NCI-H510A (cell line): Measurements from ENCODE around the gene TSSC4.

ENCODE experiments used
- DNase-seq: peaks from one replicate; lab custom pipeline; 2025; lab: John Stamatoyannopoulos, UW

TSSC4 gene

DNA sequence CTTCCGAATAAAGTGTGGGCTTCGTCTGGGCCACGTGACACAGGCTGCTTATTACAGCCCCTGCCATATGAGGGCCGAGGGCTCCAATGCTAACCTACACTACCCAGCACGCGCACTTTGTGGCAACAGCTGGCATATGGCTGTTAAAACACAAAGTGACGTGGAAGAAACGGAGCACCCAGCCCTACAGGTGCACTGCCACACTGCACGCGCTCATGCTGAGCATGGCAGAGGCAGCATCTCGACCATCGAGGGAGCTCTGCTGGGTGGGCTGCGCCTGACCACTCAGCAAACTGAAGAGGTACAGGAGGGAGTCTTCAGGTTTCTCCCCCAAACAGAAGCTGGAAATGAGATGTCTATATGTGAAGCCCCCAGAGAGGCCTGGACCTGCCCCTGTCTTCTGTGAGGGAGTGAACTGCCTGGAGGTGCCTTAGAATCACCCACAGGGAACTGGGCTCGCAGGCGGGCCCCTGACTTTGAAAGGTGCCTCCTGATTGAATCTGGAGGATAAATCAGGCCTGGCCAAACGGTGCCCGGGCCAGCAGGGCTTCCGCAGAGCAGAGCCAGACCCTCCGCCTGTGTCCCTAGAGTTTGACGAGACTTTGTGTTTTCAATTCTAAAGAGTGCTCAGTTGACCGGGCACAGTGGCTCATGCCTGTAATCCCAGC, 18.3 kb downstream of the TSSC4 start:
- no peak for DNase-seq

DNA sequence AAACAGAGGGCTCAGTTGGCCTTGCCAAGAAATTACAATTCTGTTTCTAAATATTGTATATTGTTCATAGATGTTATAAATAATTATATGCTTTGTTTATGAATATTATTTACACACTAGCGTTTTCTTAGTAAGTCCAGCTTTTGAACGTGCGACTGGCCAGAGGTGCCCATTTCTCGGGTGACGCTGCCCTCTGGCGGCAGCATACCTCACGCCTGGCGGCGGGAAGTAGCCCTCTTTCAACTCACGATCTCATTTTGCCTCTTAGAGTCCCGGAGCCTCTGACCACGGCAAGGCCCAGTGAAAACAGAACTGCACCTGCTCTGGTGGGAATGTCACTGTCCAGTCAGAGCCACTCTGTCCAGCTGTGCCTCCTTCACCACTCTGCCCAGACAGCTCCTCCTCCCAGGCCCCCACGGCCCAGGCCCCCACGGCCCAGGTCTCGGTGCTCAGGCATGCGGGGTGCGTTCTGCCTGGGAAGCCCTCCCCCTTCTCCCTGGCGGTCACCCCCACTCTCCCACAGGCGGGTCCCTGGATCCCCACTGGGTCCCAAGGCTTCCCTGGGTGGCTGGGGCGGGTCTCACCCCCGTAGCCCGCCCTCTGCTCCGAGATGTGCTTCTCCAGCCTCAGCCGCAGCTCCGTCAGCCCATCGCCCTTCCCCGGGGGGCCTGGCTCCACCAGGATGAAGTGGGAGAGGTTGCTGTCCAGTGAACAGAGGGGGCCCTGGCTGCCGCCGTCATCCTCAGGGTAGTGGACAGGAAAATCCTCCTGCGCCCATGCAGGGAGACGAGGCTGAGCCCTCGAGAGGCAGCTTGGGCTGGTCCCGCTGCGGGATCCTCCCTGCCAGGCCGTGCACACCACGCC, 19.3 kb downstream of the TSSC4 start:
- DNase-seq = no peak

DNA sequence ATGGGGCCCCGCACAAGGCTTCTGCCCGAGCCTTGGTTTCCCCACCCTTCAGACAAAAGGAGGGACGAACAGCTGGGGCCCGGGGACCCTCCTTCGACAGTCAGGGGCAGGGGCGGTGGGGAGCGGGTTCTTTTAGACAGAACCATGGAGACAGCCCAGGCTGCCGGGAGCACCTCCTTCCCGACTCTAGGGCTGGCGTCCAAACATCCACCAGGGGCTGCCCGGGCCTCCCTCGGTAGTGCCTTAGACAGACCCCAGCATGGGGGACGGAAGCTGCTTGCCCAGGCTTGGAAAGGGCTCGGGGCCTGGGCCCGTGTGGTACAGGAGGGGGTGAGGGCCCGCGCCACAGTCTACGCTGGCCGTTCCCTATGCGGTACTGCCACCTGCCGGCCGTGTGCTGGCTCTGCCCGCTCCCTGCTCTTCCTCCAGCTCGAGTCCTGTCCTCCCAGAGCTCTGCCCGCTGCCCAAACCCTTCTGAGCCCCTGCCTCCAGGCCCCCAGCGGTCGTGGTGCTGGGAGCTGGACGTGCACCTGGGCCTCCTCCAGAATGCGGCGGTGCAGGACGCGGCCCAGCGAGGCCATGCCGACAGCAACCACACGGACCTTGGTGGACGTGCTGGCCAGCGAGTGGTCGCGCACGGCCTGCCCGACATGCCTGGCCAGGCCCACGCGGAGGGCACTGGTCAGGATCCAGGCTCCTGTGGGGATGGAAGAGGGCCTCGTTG, 20.1 kb downstream of the TSSC4 start:
- DNase-seq = no peak

DNA sequence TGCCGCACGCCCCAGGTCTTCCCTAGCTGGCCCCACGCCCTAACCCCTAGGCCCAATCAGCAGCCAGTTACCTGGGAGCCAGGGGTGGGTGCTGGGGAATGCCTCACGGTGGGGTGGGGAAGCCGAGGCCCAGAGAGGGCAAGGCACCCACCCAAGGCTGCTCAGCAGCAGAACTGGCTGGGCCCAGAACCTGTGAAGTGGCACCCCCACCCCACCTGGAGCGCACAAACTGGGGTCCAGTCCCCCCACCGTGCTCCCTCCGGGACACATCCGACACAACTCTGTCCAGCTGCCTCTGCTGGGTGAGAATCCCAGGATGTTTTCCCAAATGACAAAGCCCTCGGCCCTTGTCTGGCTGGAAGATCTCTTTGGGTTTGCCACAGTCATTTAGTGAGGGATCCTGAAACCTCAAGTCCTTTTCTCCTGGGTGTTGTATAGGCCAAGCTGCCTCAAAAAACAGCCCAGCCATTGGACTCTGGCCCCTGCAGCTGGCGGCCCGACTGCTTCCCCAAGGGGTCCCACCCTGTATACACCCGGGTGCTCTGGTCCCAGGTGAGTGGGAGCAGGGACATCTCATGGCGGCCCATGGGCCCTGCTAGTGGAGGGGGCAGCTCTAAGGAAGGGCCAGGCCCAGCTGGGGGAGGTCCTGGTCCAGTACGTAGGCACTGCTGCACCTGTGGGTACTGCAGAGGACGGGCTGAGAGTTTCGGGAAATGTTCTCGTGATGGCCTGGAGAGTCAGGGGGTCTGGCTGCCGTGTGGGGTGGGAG, 20.9 kb downstream of the TSSC4 start:
- no peak for DNase-seq

DNA sequence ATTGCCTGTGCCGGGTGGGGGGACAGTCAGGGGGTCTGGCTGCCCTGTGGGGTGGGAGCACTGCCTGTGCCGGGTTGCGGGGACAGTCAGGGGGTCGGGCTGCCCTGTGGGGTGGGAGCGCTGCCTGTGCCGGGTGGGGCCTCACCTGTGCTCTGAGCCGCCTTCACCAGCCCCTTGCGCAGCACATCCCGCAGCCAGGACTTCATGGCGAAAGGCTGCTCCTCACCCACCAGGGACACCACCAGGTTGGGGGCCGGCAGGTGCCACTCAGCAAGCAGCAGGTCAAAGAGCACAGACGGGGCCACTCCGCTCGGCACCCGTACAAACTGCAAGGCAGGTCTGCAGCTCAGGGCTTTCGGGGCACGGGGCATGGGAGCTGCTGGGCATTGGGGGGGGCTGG, 21.4 kb downstream of the TSSC4 start:
- DNase-seq = no peak

DNA sequence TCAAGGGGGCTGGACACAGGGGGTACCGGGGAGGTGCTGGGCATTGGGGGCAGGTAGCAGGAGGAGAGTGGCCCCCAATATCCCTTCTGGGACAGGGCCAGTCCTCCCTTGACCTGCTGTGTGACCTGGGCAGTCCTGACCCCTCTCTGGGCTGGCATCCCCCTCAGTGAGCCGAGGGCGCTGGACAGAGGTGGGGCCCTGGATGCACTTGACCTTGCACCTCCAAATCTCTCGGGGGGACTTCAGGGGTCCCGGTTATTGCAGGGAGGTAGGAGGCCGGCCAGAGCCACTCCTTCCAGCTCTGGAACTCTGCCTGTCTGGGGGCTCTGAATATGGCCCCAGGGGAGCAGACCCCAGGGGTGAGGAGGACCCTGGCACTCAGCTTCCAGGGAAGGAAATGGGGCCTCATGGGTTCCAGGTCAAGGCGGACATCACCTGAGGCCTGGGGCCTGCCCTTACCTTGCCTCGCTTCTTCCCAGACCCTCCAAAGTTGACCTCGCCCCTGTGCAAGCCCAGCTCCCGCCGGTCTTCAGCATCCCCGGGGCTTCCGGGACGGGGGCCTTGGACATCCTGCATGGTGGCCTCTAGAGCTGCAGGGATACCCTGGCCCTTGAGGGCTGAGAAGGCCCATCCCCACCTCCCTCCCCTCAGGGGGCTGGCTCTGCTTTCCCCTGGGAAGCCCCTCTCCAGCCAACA, 22.1 kb downstream of the TSSC4 start:
- DNase-seq = no peak

DNA sequence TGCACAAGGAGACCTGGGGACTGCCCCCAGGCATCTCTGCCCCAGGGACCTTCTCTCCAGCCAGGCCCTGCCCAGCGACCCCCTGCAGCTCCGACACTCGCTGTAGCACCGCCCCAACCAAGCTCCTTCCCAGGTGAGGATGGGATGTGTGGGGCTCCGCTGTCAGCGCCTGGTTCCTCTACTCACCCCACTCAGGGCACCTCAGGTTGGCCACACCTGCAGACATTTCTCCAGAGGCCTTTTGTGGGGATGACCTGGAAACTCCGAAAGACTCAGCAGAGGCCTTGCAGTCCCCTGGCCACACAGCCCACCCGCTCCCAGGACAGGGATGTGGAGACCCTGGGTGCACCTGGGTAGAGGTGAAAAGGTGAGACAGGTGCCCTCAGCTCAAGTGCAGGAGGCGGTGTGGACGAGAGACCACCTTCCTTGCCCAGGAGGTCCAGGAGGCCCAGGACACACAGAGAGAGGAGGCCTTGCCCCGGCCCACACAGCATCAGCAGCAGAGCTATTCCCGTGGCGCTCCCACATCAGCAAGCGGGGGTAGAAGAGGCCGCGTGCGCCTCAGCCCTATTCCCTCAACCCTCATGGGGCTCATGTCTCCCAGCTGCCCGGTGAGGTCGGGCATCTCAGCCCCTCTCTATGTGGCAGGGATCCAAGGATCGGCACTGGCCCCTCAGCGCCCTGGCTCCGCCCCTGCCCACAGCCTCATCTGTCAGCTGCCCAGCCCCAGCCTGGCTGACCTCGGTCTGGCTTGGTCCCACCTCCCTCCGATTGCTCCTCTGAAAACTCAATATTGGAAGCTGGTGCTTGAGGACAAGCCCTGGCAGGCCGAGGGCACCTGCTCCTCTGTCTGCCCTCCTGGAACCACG, 22.8 kb downstream of the TSSC4 start:
- no peak for DNase-seq

DNA sequence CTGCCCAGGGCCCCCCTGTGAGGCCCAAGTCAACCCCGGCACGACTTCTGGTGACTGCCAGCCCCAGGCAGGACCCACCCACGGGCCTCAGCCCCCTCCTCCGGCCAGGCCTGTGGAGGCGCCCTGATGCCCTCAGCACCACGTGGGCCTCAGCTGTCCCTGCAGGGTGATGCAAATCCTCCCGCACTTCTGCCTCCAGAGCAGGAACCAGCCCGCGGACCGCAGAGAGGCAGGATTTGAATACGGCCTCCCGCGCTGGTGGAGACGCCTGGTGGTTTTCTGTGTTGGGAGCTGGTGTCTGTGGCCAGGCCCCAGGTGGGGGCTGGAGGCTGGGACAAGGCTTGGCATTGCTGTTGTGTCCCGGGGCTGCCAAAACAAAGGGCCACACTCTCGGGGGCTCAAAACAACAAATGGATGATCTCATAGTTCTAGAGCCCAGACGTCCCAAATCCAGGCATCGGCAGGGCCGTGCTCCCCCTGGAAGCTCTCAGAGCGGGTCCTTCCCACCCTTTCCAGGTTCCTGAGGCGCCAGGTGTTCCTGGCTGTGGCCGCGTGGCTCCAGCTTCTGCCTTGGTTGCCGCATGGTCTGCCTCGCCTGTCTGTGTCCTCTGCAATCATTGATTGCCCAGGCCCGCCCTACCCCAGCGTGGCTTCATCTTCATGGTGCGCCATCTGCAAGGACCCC, 24.4 kb downstream of the TSSC4 start:
- no peak for DNase-seq

DNA sequence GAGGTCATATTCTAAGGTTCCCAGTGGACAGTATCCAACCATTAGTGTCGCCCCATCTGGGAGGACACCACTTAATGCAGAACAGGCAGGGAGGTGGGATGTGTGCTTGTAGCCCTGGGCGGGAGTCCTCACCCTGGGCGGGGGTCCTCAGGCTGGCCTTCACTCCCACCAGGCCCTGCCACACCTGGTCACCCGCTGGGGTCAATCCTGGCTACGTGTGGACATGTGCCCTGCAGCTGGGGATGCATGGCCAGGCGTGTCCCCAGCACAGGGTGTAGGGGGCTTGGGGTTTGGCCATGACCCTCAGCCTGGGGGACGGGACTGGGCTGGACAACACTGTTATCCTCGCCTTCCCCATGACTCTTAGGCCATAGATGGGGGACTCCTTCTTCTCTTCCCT, 25.0 kb downstream of the TSSC4 start:
- no peak for DNase-seq

DNA sequence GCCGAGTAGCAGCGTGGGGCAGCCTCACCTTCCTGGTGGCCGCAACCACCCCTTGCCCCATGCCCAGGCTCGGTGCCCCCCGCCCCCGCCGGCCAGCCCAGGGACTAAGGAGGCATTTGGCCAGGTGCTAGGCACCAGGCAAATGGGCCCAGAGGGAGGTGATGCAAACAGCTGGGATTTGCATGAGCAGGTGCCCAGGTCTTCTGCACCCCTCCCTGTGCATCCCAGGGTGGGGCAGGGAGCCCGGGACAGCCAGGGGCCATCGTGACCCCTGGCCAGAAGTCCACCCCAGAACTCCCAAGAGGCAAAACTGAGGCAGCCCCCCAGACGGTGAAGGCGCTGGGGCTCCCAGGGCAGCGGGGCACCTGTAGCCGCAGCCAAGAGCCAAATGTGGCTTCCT, 25.7 kb downstream of the TSSC4 start:
- DNase-seq = no peak

DNA sequence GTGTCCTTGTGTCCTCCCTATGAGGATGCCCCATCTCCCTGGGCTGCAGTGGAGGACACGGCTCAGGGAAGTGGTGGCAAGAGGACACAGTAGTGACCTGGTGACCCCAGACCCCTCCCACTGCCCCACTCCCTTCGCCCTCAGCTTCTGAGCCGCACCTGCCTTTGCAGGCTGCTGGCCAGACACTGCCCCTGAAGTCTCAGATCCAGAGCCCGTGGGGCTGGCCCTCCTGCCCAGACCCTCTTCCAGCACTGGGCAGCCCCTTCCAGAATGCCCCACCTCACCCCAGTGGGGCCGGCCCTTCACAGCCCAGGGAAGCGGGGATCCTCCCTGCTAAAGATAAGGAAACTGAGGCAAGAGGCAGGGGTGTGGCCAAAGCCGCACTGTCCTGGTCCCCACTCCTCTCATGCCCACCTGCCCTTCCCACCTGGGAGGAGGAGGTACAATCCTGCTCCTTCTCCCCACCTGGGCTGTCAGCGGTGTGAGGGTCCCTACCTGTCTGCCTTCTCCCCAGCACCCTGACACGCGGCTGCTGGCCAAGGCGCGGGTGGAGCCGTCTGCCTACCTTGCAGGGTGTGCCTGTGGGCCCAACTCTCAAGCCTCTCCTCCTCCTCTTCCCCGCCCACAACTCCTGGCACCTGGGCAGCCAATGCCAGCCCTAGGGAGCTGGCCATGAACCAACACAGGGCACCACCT, 26.4 kb downstream of the TSSC4 start:
- no peak for DNase-seq

DNA sequence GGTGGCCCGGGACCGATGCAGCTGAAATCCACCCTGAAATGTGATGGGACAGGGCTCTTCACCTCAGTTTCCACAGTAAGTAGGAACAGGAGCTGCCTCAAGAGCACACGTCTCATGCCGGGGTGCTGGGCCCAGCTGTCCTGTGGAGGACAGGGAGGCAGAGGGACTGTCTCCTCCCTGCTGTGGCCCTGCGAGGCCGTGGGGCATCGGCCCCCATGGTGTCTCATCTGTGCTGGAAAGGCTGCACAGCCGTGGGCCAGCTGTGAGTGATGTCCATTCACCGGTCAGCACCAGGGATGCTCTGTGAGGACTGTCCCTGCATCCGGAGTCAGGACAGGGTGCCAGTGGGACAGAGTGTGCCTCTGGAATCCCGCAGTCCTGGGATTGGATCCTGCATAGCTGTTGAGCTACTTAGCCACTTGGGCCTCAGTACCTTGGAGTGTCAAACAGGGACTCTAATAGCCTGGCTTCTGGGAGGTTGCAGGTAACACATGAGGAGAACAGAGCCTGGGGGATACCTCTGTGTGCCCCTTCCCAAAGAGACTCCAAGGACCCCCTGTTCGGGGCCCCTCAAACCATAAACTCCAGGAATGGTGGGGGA, 27.3 kb downstream of the TSSC4 start:
- DNase-seq = no peak

DNA sequence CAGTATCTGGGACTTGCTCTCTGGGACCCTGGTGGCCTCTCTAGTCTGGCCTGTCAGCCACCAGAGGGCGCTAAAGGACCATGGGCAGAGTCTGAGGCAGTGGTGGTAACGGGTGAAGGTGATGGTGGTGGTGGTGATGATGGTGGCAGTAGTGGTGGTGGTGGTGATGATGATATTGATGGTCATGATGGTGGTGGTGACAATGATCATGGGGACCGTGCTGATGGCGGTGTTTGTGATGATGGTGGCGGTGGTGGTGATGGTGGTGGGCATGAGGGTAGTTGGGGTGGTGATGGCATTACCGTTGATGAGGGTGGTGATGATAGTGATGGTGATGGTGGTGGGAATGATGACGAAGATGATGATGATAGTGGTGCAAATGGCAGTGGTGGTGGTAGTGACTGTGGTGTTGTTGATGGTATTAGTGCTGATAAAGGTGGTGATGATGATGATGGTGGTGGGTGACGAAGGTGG, 27.8 kb downstream of the TSSC4 start:
- DNase-seq = no peak

DNA sequence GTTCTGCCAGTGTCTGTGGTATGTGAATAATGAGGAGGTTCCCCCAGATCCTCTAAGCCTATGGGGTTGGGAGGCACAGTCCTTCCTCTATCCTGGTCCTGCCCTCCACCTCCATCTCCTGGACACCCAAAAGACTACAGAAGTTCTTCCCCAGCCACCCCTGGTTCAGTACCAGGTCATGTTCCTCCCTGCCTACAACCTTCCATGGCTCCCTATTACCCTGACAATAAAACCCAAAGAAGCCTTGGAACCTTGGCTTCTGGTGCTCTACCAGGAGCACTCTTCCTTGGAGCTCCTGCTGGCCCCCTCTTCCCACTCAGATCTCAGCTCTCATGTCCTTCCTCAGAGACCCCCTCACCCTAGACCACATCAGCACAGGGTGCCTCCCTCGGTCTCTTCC, 30.8 kb downstream of the TSSC4 start:
- no peak for DNase-seq

DNA sequence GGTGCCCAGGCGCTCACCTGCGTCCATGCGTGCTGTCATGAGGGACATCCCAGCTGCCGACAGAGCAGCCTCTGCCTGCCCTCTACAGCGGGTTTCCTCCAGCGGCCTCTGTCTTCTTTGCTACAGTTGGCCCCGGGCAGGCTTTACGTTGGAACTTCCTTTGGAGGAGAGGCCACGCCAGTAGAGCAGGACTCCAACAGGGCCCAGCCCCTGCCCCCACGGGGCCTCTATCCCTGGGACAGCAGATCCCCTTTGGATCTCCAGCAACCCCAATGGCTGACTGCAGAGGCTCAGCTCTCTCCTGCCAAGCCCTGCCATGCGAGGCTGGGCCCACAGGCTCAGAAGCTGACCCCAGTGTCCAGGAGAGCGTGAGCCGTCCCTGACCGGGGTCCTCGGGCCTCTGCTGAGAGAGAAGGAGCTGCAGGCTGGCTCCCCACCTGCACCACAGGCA, 31.6 kb downstream of the TSSC4 start:
- DNase-seq = no peak

DNA sequence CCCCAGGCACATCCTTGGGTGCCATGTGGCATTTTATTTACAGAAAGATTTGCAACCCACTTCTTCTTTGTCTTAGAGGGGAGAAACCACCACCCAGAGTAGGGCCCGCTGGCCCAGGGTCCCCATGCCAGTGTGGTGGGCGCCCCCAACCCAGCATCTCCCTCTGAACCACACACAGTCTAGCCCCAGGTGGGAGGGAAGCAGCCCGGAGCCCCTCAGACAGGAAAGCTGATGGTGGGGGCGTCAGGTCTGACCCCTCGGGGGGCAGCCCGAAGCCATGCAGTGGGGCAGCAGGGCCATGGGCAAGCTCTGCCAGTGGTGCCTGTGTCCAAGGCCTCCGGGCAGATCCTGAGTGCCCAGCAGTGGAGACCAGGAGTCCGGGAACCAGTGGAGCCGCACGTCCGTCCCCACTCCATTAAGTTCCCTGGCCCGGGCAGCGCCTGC, 32.1 kb downstream of the TSSC4 start:
- DNase-seq = no peak

DNA sequence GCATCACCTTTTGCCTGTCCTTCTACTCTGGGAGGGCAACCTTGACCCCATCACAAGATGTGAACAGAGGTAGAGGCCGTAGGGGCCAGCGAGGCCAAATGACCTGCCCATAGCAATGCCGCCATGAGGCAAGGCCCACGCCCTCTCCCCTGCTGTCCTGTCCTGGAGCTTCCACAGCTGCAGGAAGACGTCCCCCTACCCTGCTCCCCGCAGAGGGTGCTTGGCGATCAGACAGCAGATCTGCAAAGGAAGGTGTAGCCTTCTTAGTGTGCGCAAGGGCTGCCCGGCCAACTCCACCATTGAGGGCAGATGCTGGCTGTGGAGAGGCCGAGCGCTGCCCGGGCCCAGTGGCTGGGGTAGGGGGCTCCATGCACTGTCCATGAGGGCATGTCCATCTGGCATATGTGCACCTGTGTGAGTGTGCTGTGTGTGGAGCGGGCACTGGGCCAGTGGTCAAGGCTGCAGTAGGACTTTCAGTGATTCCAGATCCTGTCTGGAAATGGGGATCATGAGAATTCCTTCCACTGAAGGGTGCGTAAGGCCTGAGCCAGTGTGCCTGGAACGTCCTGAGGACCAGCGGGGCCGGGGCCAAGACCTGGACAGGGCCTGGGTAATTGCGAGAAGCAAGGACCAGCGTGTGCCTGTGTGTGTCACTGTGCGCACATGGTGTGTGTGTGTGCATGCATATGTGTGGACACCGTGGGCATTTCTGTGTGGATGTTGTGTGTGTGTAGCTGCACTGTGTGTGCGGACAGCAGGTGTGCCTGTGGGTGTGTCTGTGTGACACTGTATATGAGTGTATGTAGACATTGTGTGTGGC, 32.8 kb downstream of the TSSC4 start:
- no peak for DNase-seq

DNA sequence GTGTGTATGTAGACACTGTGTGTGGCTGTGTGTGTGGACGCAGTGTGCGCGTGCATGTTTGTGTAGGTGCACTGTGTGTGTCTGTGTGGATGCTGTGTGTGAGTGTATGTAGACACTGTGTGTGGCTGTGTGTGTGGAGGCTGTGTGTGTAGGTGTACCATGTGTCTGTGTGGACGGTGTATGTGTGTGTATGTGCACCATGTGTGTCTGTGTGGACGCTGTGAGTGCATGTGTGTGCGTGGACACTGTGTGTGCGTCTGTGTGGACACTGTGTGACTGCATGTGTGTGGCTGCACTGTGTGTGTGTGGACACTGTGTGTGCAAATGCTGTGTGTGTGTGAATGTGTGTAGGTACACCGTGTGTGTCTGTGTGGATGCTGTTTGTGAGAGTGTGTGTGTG, 33.5 kb downstream of the TSSC4 start:
- no peak for DNase-seq
